ENCODE measurements around the gene FAM120AOS.

- TF ChIP-seq EZH2 (IDR thresholded peaks at IDR 0.05; ENCODE audit: low read depth, low read length, severe bottlenecking) (no peak), BCL11A (IDR thresholded peaks at IDR 0.05; ENCODE audit: low read depth in 2 of 2, low read length in 2 of 2) (no peak), POLR2AphosphoS5 (IDR thresholded peaks at IDR 0.05; ENCODE audit: low read depth, low read length) (no peak), RBBP5 (IDR thresholded peaks at IDR 0.05; ENCODE audit: borderline replicate concordance, low read depth, low read length) (no peak), YY1 (IDR thresholded peaks at IDR 0.05; ENCODE audit: low read depth, low read length) (no peak)
Observed at GRCh38 chr9:93461821-93462220, 8.4 kb upstream of the FAM120AOS start.
